GM19043 (cell line): ENCODE results near the gene TMEM47.

Experiments used
- ATAC-seq: cut with Tn5 transposase; IDR thresholded peaks from one replicate; pipeline ENCODE4 v1.9.1; 2021; ENCODE audit warnings: low read depth; ENCODE audit not compliant: unreplicated experiment

The TMEM47 gene

DNA sequence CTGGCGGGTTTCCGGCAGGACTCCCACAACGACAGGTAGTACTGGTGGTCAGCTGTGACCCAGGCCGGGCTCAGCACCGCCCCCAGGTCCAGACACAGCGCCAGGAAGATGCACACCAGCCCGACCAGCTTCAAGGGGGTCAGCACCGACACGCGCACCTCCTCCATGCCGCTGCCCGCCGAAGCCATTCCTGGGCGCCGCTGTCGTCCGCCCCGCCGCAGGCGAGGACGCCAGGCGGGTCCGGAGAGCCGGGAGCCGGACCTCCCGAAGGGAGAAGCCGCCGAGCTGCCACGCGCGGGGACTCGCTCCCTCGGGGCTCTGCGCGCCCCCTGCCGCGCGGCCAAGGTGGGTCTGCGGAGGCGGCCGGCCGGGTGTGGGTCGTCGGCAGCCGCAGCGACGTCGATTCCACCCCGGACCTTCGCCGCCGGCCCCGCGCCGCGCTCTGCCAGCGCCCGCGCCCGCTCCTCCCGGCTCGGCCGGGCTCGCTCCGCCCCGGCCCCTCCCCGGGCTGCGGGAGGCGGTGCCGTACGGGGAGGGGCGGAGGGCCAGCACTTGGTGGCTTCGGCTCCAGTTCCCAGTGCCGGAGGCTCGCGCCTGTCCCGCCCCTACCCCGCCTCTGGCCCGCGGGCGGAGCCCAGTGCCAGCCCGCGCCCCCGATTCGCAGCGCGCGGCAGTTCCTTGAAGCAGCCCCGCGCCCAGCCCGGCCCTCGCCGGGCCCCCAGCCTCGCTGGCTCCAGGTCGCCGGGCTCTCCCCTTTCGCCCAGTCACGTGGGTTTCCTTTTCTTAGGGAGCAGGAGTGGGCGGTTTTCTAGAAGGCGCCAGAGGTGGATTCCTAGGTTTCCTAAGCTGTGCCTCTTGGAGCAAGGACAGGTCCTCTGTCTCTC is at the start of gene TMEM47:
TSS of gene TMEM47 (minus strand) at position 444 of the 884 bp plus-strand sequence. CDS start at position 188, 256 bp downstream.
- ATAC-seq, result no peak

DNA sequence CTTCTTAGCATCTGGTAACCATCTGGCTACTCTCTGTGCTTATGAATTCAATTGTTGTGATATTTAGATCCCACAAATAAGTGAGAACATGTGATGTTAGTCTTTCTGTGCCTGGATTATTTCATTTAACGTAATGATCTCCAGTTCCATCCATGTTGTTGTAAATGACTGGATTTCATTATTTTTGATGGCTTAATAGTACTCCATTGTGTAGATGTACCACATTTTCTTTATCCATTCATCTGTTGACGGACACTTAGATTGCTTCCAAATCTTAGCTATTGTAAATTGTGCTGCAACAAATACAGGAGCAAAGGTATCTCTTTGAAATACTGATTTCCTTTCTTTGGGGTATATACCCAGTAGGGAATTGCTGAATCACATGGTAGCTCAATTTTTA is 30.0 kb upstream of the TMEM47 start:
- no peak for ATAC-seq

DNA sequence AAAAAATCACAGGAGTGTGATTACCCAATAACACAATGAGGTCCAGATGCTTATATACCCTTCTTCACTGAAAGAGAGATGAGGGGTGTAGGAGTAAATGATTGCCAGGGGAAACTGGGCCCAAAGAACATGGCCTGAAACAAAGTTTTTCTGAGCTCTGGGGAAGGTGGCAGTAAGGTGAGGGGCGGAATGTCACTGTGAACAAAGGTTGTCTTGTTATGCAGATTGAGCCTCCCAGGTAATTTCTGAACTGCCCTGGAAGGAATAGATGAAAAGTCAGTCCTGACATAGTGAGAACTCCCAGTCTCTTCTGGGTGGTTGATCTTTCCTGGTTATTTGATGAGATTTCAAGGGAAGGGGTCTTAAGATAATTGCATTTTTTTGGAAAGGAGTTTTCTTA is 2.5 kb upstream of the TMEM47 start:
- no peak for ATAC-seq

DNA sequence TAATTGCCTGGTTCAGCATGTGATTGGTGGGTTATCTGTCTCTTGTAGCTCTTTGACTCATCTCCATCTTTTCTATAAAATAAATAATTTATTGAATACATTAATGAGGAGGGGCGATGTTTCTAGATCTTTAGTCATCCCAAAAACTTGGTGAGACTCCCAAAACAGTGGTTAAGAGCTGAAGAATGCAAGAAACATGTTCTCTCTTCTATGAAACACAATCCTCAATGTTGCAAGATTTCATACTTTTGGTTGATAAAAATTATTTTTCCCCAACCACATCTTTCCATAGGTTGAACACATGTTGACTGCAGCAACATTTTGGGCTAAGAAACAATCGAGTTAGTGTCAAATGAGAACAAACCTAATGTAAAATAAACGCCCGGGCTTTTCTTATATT is 1.2 kb upstream of the TMEM47 start:
- ATAC-seq, result no peak

DNA sequence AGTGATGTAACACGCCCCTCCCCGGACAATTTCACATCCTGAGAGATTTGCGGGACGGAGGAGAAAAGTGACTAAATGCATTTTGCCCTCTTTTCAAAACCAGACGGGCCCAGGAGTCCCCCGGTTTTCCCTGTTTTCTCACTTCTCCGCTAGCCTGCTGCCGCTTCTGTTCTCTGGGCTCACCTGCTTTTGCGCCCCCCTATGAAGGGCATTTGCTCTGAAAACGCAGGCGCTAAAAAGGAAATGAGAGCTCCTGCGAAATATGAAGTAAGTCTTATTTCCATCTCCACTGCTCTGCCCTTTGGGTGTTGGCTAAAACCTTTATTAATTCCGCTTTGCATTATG is 613 bp upstream of the TMEM47 start:
- no peak for ATAC-seq

DNA sequence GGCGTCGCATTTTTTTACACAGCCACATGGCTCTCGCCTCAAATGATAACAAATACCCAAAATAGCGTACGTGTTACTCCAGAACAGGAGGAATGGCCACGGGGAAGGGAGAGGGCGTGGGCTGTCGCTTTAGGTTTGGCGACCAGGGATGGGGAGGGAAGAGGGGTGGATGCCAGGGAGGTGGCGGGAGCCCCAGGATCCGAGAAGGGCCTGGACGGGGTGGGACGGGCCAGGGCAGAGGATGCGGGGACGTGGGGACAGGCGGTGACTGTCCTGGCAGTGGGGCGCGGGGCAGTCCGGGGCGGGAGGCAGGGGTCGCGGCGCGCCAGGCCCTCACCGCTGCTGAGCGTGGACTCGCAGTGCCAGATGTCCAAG is 631 bp downstream of the TMEM47 start:
- no peak for ATAC-seq

DNA sequence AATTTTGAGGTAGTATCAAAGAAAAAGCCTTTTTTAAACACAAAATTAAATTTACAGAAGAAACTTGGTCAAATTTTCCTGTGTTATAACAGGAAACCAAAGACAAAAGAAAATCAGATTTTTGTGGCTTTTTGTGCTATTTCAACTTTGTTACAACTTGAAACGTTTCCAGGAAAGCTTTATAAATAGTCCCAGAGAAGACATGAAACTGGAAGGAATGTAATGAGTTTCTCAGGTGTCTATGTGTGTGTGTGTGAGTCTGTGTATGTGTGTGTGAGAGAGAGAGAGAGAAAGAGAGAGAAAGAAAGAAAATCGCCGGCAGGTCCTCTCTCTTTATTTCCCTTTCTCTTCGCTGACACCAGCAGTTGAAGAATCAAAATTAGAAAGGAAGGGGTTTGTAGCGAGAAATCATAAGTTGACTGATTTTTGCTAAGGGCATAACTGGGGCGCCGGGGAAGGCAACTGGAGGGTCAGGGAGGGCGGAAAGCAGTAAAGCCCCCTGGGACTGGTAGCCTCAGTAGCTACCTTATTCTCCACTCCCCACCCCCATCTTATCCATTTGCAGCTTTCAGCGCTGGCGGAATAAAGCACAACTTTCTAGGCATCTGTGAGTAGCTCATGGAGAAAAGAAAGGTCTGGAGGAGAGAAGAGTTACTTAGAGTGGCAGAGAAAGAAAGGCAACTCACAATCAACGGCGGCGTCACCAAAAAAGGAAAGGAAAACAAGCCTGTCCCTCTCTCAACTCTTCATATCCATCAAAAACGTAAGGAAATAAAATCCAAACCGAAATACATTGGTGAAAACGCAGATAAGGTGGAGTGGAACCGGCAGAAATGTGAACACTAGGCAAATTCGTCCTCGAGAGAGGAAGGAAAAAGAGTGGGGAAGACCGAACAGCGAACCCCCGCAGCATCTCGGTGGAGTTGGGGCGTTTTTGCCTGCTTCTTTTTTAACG is 1.3 kb downstream of the TMEM47 start:
- ATAC-seq, result no peak

DNA sequence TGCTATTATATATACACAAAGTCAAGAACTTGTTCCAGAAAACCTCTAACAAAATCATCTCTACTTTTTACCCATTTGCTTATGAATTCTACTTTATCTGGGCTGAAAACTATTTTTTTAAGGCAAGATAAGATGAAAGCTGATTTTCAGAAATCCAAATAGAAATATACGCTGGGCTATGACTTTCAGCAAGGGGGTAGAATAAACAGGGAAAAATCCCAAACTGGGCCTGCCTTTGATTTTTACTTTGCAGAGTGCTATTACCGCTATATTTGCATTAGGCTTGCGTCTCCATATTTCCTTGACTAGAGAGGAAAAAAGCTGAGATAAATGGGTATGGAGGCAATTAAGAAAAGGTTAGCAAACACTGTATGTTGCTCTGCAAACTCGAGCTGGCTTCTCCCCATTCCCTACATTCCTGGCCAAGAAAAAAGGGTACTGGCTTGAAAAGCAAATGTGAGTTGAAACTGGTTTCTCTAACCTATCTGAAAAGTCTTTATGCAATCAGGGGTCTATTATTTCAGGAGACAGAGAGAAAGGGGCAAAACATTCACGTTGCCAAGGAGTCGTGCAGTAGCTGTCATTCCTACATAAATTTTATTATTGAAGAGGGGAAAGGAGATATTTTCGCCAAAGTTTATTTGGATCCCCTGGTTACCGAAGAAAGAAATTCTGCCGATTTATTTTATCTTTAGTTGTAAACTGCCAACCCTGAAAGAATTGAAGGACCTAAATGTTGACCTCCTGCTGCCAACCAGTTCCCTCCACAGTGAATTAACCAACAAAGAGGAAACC is 2.2 kb downstream of the TMEM47 start:
- ATAC-seq, result no peak

DNA sequence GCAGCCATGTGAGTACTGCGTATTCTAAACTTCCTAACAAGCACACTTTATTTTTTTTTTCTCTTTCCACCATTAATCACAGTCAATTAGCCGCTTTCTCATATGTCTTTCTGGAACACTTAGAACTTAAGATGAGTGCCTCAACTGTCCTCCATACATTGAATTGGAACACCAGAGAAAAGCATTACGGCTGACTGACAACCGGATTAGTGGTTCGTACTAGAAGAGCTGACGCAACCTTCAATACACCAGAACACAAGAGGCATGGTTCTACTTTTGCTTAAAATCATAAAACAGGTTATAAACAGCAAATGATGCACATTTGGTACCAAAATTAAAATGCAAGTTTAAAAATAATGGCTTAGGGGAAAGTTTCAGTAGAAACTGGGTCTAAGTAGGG is 3.3 kb downstream of the TMEM47 start:
- no peak for ATAC-seq

DNA sequence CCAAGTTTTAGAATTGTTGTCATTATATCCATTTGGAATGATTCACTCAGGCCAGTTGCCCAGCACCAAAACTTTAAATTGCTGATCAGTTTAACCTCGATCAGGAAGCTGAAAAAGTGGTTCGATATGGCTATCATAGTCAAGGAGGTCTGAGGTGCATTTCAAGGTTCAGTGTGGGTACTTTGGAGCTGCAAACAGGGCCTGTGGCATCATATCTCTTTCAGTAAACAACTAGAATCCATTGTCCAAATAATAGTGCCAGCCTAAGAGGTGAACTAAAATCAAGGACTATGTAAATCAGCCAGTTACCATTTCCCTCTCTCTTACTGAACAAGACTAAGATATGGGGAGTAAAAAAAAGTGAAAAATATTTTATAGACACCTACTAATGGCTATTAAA is 14.2 kb downstream of the TMEM47 start:
- ATAC-seq, result no peak

DNA sequence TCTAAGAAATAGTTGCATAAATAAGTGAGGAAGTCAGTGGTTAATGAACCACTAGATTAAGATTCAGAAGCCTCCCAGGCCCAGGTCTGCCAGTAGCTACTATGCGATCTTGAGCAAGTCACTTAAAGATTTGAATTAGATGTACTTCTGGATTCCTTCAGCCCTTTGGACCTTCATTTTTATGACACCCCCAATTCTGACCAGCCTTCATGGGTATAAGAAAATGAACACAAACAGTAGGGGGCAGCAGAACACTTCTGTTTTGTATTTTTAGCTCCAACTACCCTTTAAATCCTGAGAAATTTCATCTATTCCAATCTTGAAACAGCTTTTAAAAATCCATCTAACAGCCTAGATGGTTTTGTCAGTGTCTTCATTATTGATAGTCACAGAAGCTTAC is 19.0 kb downstream of the TMEM47 start:
- no peak for ATAC-seq

DNA sequence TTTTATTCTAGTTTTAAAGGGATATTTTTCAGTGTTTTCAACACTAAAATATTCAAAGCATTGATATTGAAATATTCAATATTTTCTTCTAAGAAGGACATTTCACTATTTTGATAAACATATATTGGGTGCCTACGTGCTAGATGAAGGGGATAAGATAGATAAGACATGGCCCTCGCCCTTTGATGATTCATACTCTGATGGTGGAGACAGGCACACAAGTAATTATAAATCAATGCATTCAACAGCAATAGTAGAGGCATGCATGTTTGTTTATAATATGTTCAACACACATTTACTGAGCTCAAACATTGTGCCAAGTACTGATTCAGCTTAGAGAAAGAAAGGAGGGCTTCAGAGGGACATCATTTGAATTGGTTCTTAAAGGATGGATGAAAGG is 22.7 kb downstream of the TMEM47 start:
- ATAC-seq, result no peak

DNA sequence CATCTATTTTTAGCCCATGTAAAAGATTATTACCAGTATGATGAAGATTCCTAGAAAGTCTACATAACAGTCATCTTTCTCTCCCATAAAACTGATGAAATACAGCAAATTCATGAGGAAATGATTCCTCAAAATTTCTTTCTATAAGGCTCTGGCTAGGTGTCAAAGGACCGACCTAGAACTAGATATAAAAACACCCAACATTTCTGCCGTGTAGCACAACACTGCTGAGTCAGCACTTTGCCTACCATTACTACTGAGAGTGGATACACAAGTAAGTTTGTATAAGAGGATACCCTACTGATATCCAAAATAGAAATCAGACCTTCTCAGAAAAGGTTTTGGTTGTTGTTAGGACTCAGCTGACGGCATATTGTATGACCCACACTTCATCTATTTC is 24.7 kb downstream of the TMEM47 start:
- no peak for ATAC-seq

DNA sequence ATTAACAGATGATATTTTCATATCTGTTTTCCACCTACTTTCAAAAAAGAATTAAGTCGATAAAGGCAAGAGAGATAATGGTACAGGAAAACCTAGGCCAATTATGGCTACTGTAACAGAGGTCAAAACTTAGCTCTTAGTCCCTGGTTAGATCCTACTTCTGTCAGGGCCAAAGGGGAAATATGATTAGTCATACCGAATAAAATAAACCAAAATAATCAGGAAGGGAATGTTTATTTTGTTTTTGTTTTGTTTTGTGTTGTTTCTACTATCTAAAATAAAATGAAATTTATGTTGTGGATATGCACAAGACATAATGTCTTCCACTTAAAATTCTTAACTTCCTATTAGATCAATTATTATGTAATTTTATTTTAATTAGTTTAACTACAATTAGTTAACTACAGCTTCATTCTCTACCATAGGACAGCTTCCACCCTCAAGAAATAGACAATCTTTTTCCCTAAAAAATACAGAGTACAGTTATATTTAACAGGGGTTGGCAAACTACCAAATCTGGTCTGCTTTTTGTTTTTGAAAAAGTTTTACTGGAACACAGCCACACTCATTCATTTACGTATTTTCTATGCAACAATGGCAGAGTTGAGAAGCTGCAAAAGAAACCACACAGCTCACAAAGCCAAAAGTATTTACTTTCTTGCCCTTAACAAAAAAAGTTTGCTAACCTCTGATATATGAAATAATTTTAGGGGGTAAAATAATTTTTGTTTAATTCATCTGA is 25.4 kb downstream of the TMEM47 start:
- no peak for ATAC-seq

DNA sequence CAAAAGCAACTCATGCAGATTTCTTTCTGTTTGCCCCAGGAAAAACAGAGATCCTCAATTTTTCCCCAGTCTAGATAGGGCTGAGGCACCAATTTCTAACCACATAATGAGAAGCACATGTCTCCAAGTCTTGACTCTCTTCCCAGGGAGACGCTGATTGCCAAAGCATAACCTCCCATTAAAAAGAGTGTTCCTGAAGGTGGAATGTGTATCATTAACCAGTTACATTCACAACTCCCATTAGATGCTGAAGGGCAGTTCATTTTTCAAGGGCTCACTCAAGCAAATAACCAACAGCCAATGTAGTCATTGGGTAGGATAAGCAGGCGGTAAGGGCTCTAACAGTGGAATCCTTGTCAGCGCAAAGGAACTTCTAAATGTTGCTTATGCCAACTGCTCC is 27.5 kb downstream of the TMEM47 start:
- no peak for ATAC-seq

DNA sequence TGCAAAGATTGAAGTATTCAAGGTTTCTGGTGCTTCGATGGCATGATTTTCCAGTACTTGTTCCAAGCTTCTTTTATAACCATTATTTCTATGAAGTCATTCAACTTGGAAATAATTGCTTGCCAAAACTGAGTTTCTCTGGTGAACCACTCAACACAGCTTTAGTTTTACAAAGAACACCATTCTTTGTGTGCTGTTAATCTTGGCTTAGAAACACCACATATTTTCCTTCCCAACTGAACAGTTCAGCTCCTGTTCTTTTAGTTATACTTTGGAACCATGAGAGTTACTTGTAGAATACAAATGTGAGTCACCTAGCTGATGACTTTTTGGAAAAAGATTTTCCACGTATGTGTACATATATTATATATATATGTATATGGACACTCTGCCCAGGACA is 32.7 kb downstream of the TMEM47 start:
- ATAC-seq, result no peak

DNA sequence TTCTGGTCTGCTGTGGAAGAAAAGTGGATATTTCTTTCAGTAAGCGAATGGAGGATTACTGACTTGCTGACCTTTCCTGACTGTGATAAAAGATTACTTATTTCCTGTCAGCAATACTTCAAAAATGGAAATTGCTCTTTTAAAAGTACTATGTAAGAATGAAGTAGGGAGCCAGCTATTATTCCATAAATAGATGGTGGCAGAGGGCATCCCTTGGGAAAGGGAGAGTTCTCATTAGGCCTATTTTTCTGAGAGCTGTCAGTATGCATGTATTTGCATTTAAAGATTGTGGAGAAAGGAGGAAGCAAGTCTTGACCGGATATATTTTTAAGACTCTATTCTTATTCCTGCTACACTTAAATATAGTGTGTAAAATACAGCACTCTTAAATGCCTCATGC is 37.2 kb downstream of the TMEM47 start:
- ATAC-seq, result no peak

DNA sequence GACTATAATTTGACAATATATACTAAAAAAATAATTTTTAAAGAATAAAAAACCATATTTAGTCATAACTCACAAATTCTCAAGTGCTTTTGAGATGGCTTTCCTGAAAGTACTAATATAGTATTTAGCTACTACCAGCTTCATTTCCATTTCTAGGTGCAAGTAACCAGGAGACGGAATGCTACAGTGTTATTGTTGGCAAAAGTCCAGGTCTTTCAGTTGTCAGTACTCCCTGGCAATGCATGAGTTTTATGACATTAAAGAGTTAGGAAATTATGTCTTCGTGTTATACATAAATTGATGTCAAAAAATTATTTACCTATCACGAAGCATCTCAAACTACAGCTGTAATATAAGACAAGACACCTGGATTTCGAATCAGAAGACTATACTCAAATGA is 45.0 kb downstream of the TMEM47 start:
- no peak for ATAC-seq

DNA sequence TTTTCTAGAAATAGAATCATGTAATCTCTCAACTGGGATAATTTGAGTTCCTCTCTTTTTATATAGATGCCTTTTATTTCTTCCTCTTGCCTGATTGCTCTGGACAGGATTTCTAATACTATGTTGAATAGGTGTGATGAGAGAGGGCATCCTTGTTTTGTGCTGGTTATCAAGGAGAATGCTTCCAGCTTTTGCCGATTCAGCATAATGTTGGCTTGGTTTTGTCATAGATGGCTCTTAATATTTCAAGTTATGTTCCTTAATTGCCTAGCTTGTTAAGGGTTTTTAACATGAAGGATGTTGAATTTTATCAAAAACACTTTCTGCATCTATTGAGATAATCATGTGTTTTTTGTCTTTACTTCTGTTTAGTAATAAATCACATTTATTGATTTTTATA is 58.7 kb downstream of the TMEM47 start:
- ATAC-seq, result no peak

DNA sequence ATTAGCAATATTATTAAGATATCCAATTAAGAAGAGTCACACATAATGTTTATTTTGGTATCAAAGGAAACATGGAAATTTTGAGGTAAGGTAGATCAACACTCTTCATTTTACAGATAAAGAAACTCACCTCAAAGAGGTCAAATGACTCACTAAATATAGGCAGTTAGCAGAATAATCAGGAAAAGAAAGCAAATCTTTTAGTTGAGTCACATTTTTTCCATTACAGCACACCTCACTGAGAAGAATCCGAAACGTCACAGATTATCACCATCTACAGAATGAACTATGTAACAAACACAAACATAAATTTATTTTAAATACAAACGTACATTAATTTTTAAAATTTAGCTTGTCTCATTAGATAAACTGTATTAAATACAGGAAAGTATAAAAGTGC is 70.1 kb downstream of the TMEM47 start:
- ATAC-seq, result no peak
